Chondrocyte (in vitro differentiated cells): ENCODE measurements around the gene THSD4. TPM values are rescaled to one million over a fixed set of nuclear protein-coding genes. Genes with fewer than 3 reads are reported as not detected.

Experiments
- DNase-seq: peaks from one replicate; pipeline ENCODE4 v3.0.0; 2021; ENCODE audit warnings: mixed read lengths, low spot score
- H3K27ac Mint-ChIP-seq: one replicate; pipeline ENCODE4 v1.8.0; 2021; ENCODE audit warnings: mild to moderate bottlenecking, moderate library complexity, mixed read lengths; ENCODE audit not compliant: unreplicated experiment
- H3K27me3 Mint-ChIP-seq: 2 replicates; pipeline ENCODE4 v1.8.0; 2021; ENCODE audit warnings: low read depth, mixed read lengths
- H3K36me3 Mint-ChIP-seq: 2 replicates; pipeline ENCODE4 v1.8.0; 2021; ENCODE audit warnings: low read depth, mixed read lengths
- H3K4me1 Mint-ChIP-seq: 2 replicates; pipeline ENCODE4 v1.8.0; 2021; ENCODE audit warnings: low read depth, mild to moderate bottlenecking, mixed read lengths
- H3K4me3 Mint-ChIP-seq: one replicate; pipeline ENCODE4 v1.8.0; 2021; ENCODE audit warnings: mild to moderate bottlenecking, moderate library complexity, mixed read lengths; ENCODE audit not compliant: unreplicated experiment
- H3K9me3 Mint-ChIP-seq: 2 replicates; pipeline ENCODE4 v1.8.0; 2021; ENCODE audit warnings: low read depth, mixed read lengths
- total RNA-seq: library from RNA; stranded (reverse); gene quantifications from 3 replicates; pipeline ENCODE4 v1.2.1, GENCODE V29; 2021
- TF ChIP-seq, protein P1 (sequence below): fragments of 200-600 bp; sonication (generic); IDR thresholded peaks from 2 replicates; pipeline ENCODE4 v1.5.0; 2021; ENCODE audit warnings: antibody characterized with exemption, mild to moderate bottlenecking, moderate library complexity

THSD4 gene
- total RNA-seq, 1 donor from 2014 or later = 3.4 TPM

DNA sequence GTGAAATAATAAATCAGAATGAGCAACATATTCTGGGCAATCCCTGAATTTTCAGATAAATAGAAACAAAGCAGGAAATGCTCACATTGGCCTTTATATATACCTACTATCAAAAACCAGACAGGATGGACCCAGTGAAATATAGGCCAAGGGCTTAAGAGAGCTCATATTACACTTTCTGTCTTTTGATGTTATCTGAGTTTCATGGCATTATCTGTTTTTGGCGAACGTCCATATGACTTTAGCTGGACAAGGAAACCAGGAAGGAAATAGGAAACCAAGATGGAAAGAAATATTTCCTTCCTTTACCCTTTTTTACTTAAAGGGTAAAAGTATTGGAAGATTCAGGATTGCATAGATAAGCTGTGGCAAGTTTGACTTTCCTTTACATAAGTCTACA, 274.8 kb downstream of the THSD4 start:
- Mint-ChIP-seq H3K27ac (no peak overlapping the region), H3K9me3 (peaks cover 4% of the 10 kb centered on the region), H3K27me3 (peaks cover 21% of the 10 kb centered on the region), H3K4me1 (no peaks in the 10 kb centered on the region), H3K36me3 (peaks cover 4% of the 10 kb centered on the region), H3K4me3 (no peak overlapping the region)
- no peak for DNase-seq
- TF ChIP-seq, protein P1, sequence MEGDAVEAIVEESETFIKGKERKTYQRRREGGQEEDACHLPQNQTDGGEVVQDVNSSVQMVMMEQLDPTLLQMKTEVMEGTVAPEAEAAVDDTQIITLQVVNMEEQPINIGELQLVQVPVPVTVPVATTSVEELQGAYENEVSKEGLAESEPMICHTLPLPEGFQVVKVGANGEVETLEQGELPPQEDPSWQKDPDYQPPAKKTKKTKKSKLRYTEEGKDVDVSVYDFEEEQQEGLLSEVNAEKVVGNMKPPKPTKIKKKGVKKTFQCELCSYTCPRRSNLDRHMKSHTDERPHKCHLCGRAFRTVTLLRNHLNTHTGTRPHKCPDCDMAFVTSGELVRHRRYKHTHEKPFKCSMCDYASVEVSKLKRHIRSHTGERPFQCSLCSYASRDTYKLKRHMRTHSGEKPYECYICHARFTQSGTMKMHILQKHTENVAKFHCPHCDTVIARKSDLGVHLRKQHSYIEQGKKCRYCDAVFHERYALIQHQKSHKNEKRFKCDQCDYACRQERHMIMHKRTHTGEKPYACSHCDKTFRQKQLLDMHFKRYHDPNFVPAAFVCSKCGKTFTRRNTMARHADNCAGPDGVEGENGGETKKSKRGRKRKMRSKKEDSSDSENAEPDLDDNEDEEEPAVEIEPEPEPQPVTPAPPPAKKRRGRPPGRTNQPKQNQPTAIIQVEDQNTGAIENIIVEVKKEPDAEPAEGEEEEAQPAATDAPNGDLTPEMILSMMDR = no peak

DNA sequence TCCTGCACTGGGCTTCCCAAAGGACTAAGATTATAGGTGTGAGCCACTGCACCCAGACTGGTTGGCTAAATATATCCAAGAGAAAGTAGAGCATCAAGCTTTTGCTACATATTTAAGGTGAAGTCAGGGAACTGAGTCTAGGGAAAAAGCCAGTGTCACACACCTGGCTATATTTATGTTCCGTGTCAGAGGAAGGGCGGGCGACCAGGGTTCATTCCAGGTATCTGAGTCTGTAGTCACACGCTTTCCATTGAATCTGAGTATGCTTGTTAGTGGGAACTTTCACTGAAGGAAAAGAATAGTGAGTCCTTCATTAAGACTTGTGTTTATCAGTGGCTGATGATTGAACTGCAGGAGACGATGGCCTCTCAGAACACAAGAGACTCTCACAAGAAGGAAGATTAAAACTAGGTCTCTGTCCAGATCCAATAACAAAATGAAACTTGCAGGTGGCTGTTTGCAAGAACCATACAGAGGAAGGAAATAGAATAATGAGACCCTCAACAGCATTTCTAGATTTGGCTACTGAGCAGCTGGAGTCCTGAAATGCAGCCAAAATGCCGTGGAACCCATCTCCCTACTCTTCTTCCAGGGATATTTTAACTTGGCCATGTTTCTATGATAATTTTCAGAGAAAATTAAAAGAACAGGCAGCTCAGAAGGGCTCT, 276.3 kb downstream of the THSD4 start:
- DNase-seq = no peak
- no peak overlapping the region for H3K4me3 Mint-ChIP-seq
- H3K36me3 Mint-ChIP-seq = peaks cover 4% of the 10 kb centered on the region
- peaks cover 4% of the 10 kb centered on the region for H3K9me3 Mint-ChIP-seq
- H3K27me3 Mint-ChIP-seq = peaks cover 19% of the 10 kb centered on the region
- H3K4me1 Mint-ChIP-seq = no peaks in the 10 kb centered on the region
- H3K27ac Mint-ChIP-seq = no peak overlapping the region
- TF ChIP-seq, protein P1 = no peak

DNA sequence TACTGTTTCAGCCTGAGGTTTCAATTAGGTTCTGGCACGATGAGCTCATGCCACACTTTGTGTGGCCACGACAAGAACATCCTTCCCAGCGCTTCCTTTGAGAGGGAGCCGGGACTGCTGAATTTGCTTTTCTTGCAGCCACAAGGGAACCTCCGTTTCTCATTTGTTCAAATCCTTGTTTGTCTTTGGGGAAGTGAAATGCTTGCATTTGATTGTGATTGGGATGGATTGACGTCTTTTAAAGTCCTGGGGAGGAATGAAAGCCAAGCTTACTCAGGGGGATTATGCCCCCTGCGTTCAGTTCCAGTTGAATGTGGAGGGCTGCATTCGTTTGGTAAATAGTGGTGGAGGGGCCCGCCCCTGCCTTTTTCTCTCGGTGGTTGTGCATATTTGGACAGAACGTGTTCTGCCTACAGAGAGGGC, 277.6 kb downstream of the THSD4 start:
- TF ChIP-seq, protein P1 = no peak
- H3K27me3 Mint-ChIP-seq = peaks cover 10% of the 10 kb centered on the region
- H3K27ac Mint-ChIP-seq = no peak overlapping the region
- no peaks in the 10 kb centered on the region for H3K4me1 Mint-ChIP-seq
- no peak overlapping the region for H3K4me3 Mint-ChIP-seq
- DNase-seq = no peak
- H3K9me3 Mint-ChIP-seq = peaks cover 4% of the 10 kb centered on the region
- peaks cover 4% of the 10 kb centered on the region for H3K36me3 Mint-ChIP-seq

DNA sequence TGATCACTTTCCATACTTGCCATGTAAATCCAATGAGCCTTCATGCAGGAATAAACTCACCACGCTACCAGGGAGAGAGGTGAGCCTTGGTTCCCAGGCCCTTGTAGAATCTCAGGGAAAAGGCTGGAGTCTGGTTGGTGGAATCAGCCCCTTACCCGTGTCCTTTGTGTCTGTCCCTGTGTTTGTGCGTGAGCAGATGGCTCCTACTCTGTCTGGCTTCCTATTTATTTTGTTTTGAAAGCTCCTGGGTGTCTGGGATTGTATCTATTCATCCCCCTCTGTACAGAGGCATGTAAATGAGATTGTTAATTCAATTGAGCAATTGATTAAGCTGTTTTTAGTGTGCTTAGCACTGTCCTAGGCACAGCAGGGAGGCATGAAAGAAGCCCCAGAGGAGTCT, 278.1 kb downstream of the THSD4 start:
- peaks cover 4% of the 10 kb centered on the region for H3K36me3 Mint-ChIP-seq
- H3K27ac Mint-ChIP-seq = no peak overlapping the region
- no peak overlapping the region for H3K4me3 Mint-ChIP-seq
- TF ChIP-seq, protein P1 = no peak
- no peak for DNase-seq
- peaks cover 4% of the 10 kb centered on the region for H3K9me3 Mint-ChIP-seq
- peaks cover 11% of the 10 kb centered on the region for H3K27me3 Mint-ChIP-seq
- H3K4me1 Mint-ChIP-seq = no peaks in the 10 kb centered on the region

DNA sequence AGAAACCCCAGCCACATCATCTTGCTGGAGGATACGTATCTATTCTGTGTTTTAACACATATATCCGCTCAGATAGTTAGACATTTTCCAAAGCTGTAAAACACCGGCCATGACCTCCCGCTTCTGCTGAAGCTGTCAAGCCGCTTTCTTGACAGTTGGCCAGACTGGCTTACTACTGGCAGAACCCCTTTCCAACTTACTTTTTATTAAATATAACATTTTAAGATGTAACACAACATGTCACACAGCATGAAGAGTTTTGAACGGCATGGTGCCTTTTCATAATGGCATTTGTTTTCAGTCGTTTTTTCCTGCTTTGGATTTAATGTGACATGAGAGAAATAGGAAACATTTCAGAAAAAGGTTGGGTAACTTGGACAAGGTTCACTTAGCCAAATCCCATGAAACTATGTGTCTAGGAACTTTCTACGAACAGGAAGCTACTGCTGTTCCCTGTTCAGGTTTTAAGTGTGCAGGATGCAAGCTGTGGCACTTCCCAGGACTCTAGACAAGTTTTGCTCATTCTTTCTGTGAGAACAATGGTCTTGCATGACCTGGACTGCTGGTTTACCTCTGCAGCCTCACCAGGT, 281.4 kb downstream of the THSD4 start:
- H3K27ac Mint-ChIP-seq = no peak overlapping the region
- no peaks in the 10 kb centered on the region for H3K9me3 Mint-ChIP-seq
- peaks cover 7% of the 10 kb centered on the region for H3K27me3 Mint-ChIP-seq

More for the DNA sequence above, 281.4 kb downstream of the THSD4 start:
- Mint-ChIP-seq H3K36me3 (no peaks in the 10 kb centered on the region), H3K4me1 (no peaks in the 10 kb centered on the region), H3K4me3 (no peak overlapping the region)
- TF ChIP-seq, protein P1 = no peak
- no peak for DNase-seq
